Transverse colon (tissue), 4 donors: ENCODE measurements around the gene EXOSC1. TPM values are rescaled to one million over a fixed set of nuclear protein-coding genes. Genes with fewer than 3 reads are reported as not detected.

ENCODE experiments used
- DNase-seq: peaks from one replicate; pipeline ENCODE4 v3.0.0-alpha.2; 2019
- H3K27ac ChIP-seq, 4 donors: fragments of 200-600 bp; sonication (generic); 2 replicates each; pipeline ENCODE4 v1.5.1; 2016 to 2018; ENCODE audit warnings: inconsistent platforms in 4 of 4
- H3K27me3 ChIP-seq: fragments of 200-600 bp; sonication (generic); 2 replicates; pipeline ENCODE4 v1.5.1; 2017; ENCODE audit warnings: inconsistent platforms
- H3K36me3 ChIP-seq, 4 donors: fragments of 200-600 bp; sonication (generic); 2 replicates each; pipeline ENCODE4 v1.5.1; 2017 to 2019; ENCODE audit warnings: inconsistent platforms in 4 of 4
- H3K4me1 ChIP-seq, 4 donors: fragments of 200-600 bp; sonication (generic); 2 replicates each; pipeline ENCODE4 v1.5.1; 2017 to 2020; ENCODE audit warnings: inconsistent platforms in 4 of 4
- H3K4me3 ChIP-seq, 4 donors: fragments of 200-600 bp; sonication (generic); 1 replicate in 1 of 4; 2 replicates in 3 of 4; pipeline versions ENCODE4 v1.5.1 to v1.6.1; 2017 to 2019; ENCODE audit warnings: inconsistent platforms in 4 of 4
- H3K9me3 ChIP-seq, 2 donors: fragments of 200-600 bp; sonication (generic); 2 replicates each; pipeline ENCODE4 v1.5.1; 2017 to 2019; ENCODE audit warnings: inconsistent platforms in 2 of 2
- EP300 ChIP-seq: sonication (generic); formaldehyde crosslinking; IDR thresholded peaks from one replicate; pipeline ENCODE4 v1.6.1; 2017; ENCODE audit warnings: antibody characterized with exemption, low read depth
- POLR2A ChIP-seq: fragments of 450-650 bp; IDR thresholded peaks from one replicate; pipeline ENCODE4 v1.6.1; 2016; ENCODE audit warnings: antibody characterized with exemption, mild to moderate bottlenecking, moderate library complexity
- POLR2AphosphoS5 ChIP-seq, 3 donors: sonication (generic); formaldehyde crosslinking; IDR thresholded peaks; one replicate each; pipeline ENCODE4 v1.6.1; 2016; ENCODE audit warnings: antibody characterized with exemption in 3 of 3
- WGBS, 2 donors: methylation state at CpG; one replicate each; pipeline ENCODE4 v1.1.5; 2018; ENCODE audit warnings: low coverage in 1 of 2; 5-methylcytosine and 5-hydroxymethylcytosine counted together
- in situ Hi-C, 4 donors: fragments of 200-750 bp; cut with MboI; loops; one replicate each; pipeline versions ENCODE4 v1.15.0 to v1.15.1; 2017; ENCODE audit warnings: low sequenced_read_pairs in 3 of 4, low pct_ligation_motif_present in 1 of 4, low pct_unique_long_range_greater_than_20kb in 1 of 4
- intact Hi-C: fragments of 100-400 bp; cut with DNase I; formaldehyde crosslinking; loops from one replicate; pipeline ENCODE4 v1.15.1; 2023; ENCODE audit warnings: low total_unique reads
- total RNA-seq, 4 donors: library from RNA; depleted of rRNA; stranded (reverse); fragments of >200 nt; gene quantifications; one replicate each; pipeline ENCODE4 v1.1.0, GENCODE V29; 2016
- TF ChIP-seq, protein P1 (sequence below), 5 experiments: fragments of 200-600 bp in 3 of 5; fragments of 450-650 bp in 2 of 5; sonication (generic) in 3 of 5; IDR thresholded peaks; 1 replicate in 2 of 5; 2 replicates in 3 of 5; pipeline ENCODE4 v1.5.1; 2016 to 2017; ENCODE audit warnings: antibody characterized with exemption in 5 of 5, inconsistent platforms in 3 of 5, mild to moderate bottlenecking in 2 of 5, moderate library complexity in 1 of 5

Gene EXOSC1
- total RNA-seq, 4 donors from 2014 or later, result 2.6 to 315 (median 26.1) TPM

- Histone ChIP-seq H3K27ac (peak overlapping the region in 3 of 4 donors; percentile 4 to 32 (median 16)), H3K36me3 (peaks cover 2 to 77% (median 39%) of the 10 kb centered on the region in 4 donors), H3K27me3 (no peaks in the 10 kb centered on the region), H3K4me3 (no peak overlapping the region), H3K9me3 (no peaks in the 10 kb centered on the region), H3K4me1 (peaks cover 0 to 7% (median 0%) of the 10 kb centered on the region in 4 donors)
- WGBS, 2 donors, result 40 to 76% methylated on average over 1 to 4 of the region's 4 CpGs
- intact Hi-C loops (loop anchor here (5.0 kb wide), 1 partner anchor 89 kb away; no protein-coding TSS in a partner anchor), in situ Hi-C loops (loop anchor here in 2 of 4 donors (10.0 kb wide), 1 partner anchor 91 kb away; no protein-coding TSS in a partner anchor)
- TF ChIP-seq POLR2AphosphoS5 (IDR thresholded peaks at IDR 0.05) (peak in 1 of 3 donors; percentile 26), POLR2A (no peak), EP300 (no peak)
- TF ChIP-seq, protein P1, sequence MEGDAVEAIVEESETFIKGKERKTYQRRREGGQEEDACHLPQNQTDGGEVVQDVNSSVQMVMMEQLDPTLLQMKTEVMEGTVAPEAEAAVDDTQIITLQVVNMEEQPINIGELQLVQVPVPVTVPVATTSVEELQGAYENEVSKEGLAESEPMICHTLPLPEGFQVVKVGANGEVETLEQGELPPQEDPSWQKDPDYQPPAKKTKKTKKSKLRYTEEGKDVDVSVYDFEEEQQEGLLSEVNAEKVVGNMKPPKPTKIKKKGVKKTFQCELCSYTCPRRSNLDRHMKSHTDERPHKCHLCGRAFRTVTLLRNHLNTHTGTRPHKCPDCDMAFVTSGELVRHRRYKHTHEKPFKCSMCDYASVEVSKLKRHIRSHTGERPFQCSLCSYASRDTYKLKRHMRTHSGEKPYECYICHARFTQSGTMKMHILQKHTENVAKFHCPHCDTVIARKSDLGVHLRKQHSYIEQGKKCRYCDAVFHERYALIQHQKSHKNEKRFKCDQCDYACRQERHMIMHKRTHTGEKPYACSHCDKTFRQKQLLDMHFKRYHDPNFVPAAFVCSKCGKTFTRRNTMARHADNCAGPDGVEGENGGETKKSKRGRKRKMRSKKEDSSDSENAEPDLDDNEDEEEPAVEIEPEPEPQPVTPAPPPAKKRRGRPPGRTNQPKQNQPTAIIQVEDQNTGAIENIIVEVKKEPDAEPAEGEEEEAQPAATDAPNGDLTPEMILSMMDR (IDR thresholded peaks at IDR 0.05), result peak; percentile 73 to 81 (median 80)
- DNase-seq, result peak; percentile 39
These were observed 17.7 kb upstream of the EXOSC1 start for GRCh38 chr10:97463363-97464132.

DNA sequence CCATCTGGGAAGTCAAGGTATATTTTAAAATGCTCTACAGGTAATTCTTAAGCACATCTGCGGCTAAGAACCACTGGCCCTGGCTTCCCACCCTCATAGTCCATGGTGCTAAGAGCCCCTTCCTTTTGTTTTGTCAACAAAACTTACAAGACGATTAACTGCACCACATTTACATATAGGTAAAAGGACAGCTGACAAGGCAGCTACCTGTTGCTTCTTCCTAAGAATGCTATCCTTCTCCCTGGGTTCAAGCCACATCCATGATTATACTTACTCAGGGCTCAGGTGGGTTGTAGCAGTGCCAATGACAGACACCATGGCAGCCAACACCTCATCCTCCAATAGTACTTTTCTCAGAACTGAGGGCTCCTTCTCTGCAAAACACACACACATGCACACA, 16.5 kb upstream of the EXOSC1 start:
- no peaks in the 10 kb centered on the region for H3K9me3 ChIP-seq
- TF ChIP-seq, protein P1 (IDR thresholded peaks at IDR 0.05), result no peak
- TF ChIP-seq POLR2A (no peak), POLR2AphosphoS5 (IDR thresholded peaks at IDR 0.05) (no peak), EP300 (no peak)
- WGBS, 2 donors, result 75 to 93% methylated on average over 1 to 2 of the region's 2 CpGs
- no peaks in the 10 kb centered on the region for H3K27me3 ChIP-seq
- peaks cover 2 to 76% (median 43%) of the 10 kb centered on the region in 4 donors for H3K36me3 ChIP-seq
- no peak overlapping the region for H3K4me3 ChIP-seq
- H3K27ac ChIP-seq, result no peak overlapping the region
- in situ Hi-C loops (loop anchor here in 2 of 4 donors (10.0 kb wide), 1 partner anchor 92 kb away; no protein-coding TSS in a partner anchor), intact Hi-C loops (loop anchor here (5.0 kb wide), 1 partner anchor 90 kb away; no protein-coding TSS in a partner anchor)
- peaks cover 0 to 7% (median 0%) of the 10 kb centered on the region in 4 donors for H3K4me1 ChIP-seq
- no peak for DNase-seq

GRCh38 chr10:97459933-97460332, 14.1 kb upstream of the EXOSC1 start:
- Histone ChIP-seq H3K9me3 (no peaks in the 10 kb centered on the region), H3K36me3 (peaks cover 2 to 61% (median 32%) of the 10 kb centered on the region in 4 donors), H3K4me1 (peaks cover 0 to 7% (median 0%) of the 10 kb centered on the region in 4 donors), H3K27me3 (no peaks in the 10 kb centered on the region), H3K27ac (no peak overlapping the region), H3K4me3 (no peak overlapping the region)
- 84 to 89% methylated on average over 6 to 7 of the region's 7 CpGs for WGBS, 2 donors
- intact Hi-C loops, result loop anchor here (5.0 kb wide), 1 partner anchor 92 kb away; no protein-coding TSS in a partner anchor
- no peak for TF ChIP-seq EP300
- TF ChIP-seq POLR2A, result no peak
- no peak for TF ChIP-seq POLR2AphosphoS5 (IDR thresholded peaks at IDR 0.05)
- TF ChIP-seq, protein P1 (IDR thresholded peaks at IDR 0.05), result no peak
- no peak for DNase-seq
- in situ Hi-C loops, result loop anchor here in 2 of 4 donors (10.0 kb wide), 1 partner anchor 95 kb away; no protein-coding TSS in a partner anchor

DNA sequence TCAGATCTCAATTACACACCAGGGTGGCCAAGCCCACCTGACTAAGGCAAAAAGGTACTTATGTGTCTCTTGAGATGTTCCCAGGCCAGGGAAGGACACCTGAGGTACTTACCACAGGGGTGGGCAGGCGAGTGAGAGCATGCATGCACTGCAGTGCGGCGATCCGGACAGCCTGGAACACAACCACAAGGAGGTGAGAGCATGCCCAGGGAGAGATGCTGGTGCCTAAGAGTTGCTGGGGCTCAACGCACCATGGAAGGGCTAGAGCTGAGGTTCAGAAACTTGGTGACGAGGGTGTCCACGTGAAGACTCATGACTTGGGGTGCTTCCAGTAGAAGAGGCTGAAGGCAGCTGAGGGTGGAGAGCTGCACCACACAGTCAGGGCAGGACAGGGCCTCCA, 13.3 kb upstream of the EXOSC1 start:
- H3K36me3 ChIP-seq, result peaks cover 2 to 59% (median 29%) of the 10 kb centered on the region in 4 donors
- no peak overlapping the region for H3K27ac ChIP-seq
- H3K4me1 ChIP-seq, result peaks cover 0 to 4% (median 0%) of the 10 kb centered on the region in 4 donors
- 60 to 94% methylated on average over 1 to 7 of the region's 7 CpGs for WGBS, 2 donors
- H3K27me3 ChIP-seq, result no peaks in the 10 kb centered on the region
- H3K9me3 ChIP-seq, result no peaks in the 10 kb centered on the region
- in situ Hi-C loops, result no loop called here
- no peak overlapping the region for H3K4me3 ChIP-seq
- intact Hi-C loops, result no loop called here
- no peak for DNase-seq
- TF ChIP-seq, protein P1 (IDR thresholded peaks at IDR 0.05), result no peak
- TF ChIP-seq POLR2A, result no peak
- no peak for TF ChIP-seq EP300
- no peak for TF ChIP-seq POLR2AphosphoS5 (IDR thresholded peaks at IDR 0.05)
